ENCODE measurements around the gene AURKAIP1.
A peak's percentile ranks its signal among the peaks of the same experiment; 100 is the strongest.

Gene AURKAIP1

GRCh38 chr1:1331068-1331965 lies 43.7 kb downstream of the AURKAIP1 start, which contains the start of gene TAS1R3:
Gene TAS1R3, plus strand, starts transcription at chr1:1331280. Its CDS starts 66 bp downstream, at chr1:1331346.
- no peak for DNase-seq

DNA sequence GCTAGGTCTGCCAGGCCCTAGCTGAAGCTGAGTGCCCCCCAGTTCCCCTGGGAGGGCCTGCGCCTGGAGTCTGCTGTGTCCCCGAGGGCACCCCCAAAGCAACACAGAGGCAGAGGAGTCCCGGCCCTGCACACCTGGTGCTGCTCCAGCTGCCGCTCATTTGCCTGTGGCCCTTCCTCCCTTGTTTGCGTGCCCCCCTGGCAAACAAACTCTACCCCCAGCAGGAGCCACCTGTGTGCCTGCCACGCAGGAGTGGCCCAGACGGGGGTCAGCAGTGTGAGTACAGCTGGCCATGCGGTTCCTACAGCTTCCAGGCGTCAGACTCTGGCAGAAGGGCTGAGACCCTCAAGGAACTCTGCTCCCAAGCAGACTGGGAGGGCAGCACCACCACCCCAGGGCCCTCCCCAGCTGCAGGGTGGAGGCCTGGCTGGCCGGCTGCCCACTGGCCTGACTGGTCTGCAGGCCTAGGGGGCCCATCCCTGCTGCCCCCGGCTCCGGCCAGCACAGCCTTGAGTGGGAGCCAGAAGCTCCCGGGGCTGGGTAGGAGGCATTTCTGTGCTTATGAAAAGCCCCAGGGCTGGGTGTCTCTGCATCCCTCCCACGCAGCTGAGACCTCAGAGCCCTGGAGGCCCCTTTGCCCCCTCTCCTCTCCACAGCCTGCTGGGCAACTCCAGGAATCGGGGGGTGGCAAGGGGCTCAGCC lies 44.5 kb downstream of the AURKAIP1 start:
- peak; percentile 19 for DNase-seq

GRCh38 chr1:1329304-1330210 lies 45.5 kb downstream of the AURKAIP1 start:
- DNase-seq: no peak

- no peak for DNase-seq
These were observed 46.8 kb downstream of the AURKAIP1 start for GRCh38 chr1:1328254-1328653.

- DNase-seq: no peak
These were observed 47.7 kb downstream of the AURKAIP1 start for GRCh38 chr1:1327291-1327690.

DNA sequence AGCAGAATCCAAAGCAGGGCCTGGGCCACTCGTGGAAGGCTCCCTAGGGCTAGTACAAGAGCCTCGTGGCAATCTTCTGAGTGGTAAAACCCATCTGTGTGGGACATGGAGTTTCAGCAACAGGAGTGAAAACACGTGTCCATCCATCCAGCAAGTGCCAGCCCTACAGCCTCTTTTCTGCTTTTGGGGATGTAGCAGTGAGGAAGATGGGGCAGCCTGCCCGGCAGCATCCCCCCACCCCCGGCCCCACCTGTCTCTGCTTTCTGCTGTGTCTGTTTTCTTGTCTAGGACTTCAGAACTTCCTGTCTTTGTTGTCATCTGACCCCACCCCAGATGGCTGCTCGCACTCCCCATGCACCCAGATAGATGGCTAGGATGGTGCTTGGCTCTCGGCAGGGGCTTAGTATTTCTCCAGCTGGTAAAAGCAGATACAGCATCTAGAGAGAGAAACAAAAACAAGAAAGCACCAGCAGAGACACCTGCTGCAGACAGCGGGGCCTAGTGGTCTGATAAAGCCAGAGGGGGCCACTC lies 48.9 kb downstream of the AURKAIP1 start:
- no peak for DNase-seq

DNA sequence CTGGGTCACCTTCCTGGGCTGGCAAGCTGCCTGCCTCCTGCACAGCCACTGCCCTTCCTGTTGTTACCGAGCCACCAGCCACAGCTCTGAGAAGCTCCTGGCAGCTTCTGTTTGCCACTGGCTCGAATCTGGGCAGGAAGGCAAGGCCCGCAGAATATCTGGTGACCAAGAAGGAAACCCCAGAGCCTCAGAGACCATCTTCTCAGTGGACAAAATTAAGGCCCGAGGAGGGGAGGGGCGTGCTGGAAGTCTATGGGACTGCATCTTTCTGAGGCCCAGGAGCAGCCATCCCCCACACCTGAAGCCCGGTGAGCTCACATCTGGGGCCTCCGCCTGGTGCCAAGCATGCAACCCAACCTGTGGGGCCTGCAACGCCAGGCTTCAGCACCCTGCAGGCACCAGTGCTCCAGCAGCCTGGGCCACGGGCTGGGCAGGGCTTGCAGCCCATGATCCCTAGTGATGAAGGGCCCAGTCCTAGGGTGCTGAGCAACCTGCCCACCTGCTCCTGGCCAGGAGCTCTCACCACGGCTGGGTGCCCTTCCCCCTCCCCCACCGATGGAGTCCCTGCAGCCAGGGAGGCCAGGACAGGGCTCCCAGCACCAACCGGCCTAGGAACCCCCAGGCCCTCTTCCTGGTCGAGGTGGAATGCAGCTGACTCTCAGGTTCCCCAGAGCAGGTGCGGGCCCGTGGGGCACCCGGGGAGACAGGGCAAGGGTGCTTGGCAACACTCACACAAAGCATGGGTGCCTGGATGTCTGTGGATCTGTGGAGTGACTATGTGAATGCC lies 49.5 kb downstream of the AURKAIP1 start:
- no peak for DNase-seq

DNA sequence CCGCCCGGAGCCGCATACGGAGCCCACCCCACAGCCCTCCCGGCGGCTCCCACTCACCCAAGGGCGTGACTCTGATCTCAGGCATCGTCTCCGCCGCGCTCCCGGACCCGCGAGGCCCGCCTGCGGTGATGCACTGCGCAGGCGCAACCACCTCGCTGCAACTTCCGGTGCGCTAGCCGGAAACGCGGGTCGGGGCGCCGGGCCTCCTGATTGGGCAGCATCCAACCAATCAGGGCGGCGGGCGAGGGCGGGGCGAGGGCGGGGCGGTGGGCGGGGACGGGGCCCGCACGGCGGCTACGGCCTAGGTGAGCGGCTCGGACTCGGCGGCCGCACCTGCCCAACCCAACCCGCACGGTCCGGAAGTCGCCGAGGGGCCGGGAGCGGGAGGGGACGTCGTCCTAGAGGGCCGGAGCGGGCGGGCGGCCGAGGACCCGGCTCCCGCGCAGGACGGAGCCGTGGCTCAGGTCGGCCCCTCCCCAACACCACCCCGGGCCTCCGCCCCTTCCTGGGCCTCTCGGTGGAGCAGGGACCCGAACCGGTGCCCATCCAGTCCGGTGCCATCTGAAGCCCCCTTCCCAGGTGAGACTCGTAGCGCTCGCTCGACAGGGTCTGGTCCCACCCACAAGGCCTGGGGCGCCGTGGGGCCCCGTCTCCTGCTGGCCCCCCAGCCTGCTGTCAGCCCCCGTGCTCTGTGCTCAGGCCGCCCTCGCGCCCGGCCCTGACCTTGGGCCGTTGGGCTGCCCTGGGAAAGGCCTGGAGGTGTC lies 50.3 kb downstream of the AURKAIP1 start, which contains the start of the genes CPTP and INTS11:
TSS of gene CPTP (plus strand) at position 279 of the 764 bp plus-strand sequence. CDS start 2,109 bp downstream, outside the sequence.
TSS of gene INTS11 (minus strand) at position 137 of the 764 bp plus-strand sequence. CDS start at position 85, 52 bp downstream.
- peak; percentile 89 for DNase-seq

DNA sequence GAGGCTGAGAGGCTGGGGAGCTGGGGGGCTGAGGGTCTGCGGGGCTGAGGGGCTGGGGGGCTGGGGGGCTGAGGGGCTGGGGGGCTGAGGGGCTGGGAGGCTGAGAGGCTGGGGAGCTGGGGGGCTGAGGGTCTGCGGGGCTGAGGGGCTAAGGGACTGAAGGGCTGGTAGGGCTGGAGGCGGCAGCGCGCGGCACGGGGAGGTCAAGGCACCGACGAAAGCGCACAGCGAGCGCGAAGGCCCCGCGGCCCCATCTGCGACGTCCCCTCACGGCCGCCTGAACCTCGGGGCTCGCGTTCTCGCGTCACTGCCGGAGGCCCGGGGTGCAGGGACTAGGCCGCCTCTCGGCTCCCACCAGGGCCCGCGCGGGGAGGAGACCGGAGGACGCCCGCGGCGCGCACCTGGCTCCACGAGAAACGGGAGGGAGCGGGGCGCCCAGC lies 50.9 kb downstream of the AURKAIP1 start:
- DNase-seq: no peak
